Heart right ventricle (tissue), 16 donors: ENCODE measurements around the gene ZNF367. TPM values are rescaled to one million over a fixed set of nuclear protein-coding genes. Genes with fewer than 3 reads are reported as not detected.

Experiments used
- ATAC-seq, 8 donors: fragments of 200-7000 bp; cut with Tn5 transposase; one replicate each; pipeline ENCODE4 v1.9.1; 2020; ENCODE audit warnings: mild to moderate bottlenecking in 8 of 8, moderate library complexity in 8 of 8, moderate number of reproducible peaks in 1 of 8
- DNase-seq, 2 donors: peaks; one replicate each; pipeline ENCODE4 v3.0.0-alpha.2; 2020
- H3K27ac ChIP-seq, 10 donors: fragments of 200-600 bp; sonication (generic) in 2 of 10; one replicate each; pipeline versions ENCODE4 v1.5.0 to v1.8.0; 2020 to 2022; ENCODE audit warnings: mild to moderate bottlenecking in 3 of 10
- H3K27me3 ChIP-seq, 7 donors: fragments of 200-600 bp; one replicate each; pipeline ENCODE4 v1.8.0; 2021 to 2022; ENCODE audit warnings: mild to moderate bottlenecking in 2 of 7
- H3K36me3 ChIP-seq, 9 donors: fragments of 200-600 bp; sonication (generic) in 1 of 9; one replicate each; pipeline versions ENCODE4 v1.5.0 to v1.8.0; 2020 to 2022; ENCODE audit warnings: mild to moderate bottlenecking in 2 of 9
- H3K4me1 ChIP-seq, 9 donors: fragments of 200-600 bp; sonication (generic) in 1 of 9; one replicate each; pipeline versions ENCODE4 v1.5.0 to v1.8.0; 2020 to 2022; ENCODE audit warnings: mild to moderate bottlenecking in 4 of 9
- H3K4me3 ChIP-seq, 10 donors: fragments of 200-600 bp; sonication (generic) in 2 of 10; one replicate each; pipeline versions ENCODE4 v1.5.0 to v1.8.0; 2020 to 2022; ENCODE audit warnings: mild to moderate bottlenecking in 7 of 10, moderate library complexity in 2 of 10
- H3K9me3 ChIP-seq, 11 donors: fragments of 200-600 bp in 10 of 11; sonication (generic) in 2 of 11; one replicate each; pipeline versions ENCODE4 v1.5.0 to v1.8.0; 2013 to 2022; ENCODE audit warnings: mild to moderate bottlenecking in 2 of 11, control low read depth in 1 of 11, moderate library complexity in 1 of 11
- WGBS, 2 donors: extraction: QIAGEN DNeasy Blood & Tissue Kit; methylation state at CpG; one replicate each; pipeline ENCODE4 v1.1.7; 2013; ENCODE audit warnings: inconsistent platforms in 1 of 2; 5-methylcytosine and 5-hydroxymethylcytosine counted together
- intact Hi-C, 10 donors: fragments of 100-400 bp; cut with DNase I; formaldehyde crosslinking; loops; one replicate each; pipeline versions ENCODE4 v1.11.1 to v1.14.2; 2022
- polyA plus RNA-seq, 2 donors: library from polyadenylated mRNA; stranded (reverse); fragments of 200-250 nt; gene quantifications; one replicate each; pipeline ENCODE4 v1.2.3, GENCODE V29; 2013
- total RNA-seq, 10 donors: library from RNA; stranded (reverse); fragmentation: NEBNext Ultra II Directional in 3 of 10; extraction: Animal tissue kit (Norgen Biotek cat#: 25700) in 3 of 10; gene quantifications; one replicate each; pipeline versions ENCODE4 v1.2.1 to v1.2.4, GENCODE V29; 2021 to 2023
- TF ChIP-seq, protein P1 (sequence below), 9 donors: fragments of 200-600 bp; sonication (generic) in 2 of 9; IDR thresholded peaks; one replicate each; pipeline versions ENCODE4 v1.5.0 to v1.8.0; 2021 to 2022; ENCODE audit warnings: antibody characterized with exemption in 9 of 9, mild to moderate bottlenecking in 5 of 9, moderate library complexity in 1 of 9
- donor health status: Arrhythmogenic right ventricular cardiomyopathy.
- donor health status: ischemic (EF 13 %, LVEDD 7.1; RV severe dilation, severe dysfunction).
- donor health status: healthy with polysubstance abuse.
- donor health status: DM: no; HTN: yes; CAD: no.
- donor health status: DM: no; HTN: no; CAD: no.
- donor health status: ischemic (EF 25% LVEDD 6.9; RV normal size, moderate dysfunction).
- donor health status: ischemic (EF 25% LVEDD 5.7; RV mildly dilated, moderate dysfunction).
- donor health status: healthy.
- donor health status: DM: yes; HTN: yes; CAD: no.
- donor health status: Ischemic cardiomyopathy.
- donor health status: ischemic (EF 35%, LVEDD 5.7; RV mildly dilated, moderate dysfunction).
- donor health status: nonischemic (EF 11% LVEDD 7.7; RV severe dilation, severe dysfunction).
- donor health status: DM: yes; HTN: yes; CAD: no.
- donor health status: PGD.
- donor health status: ischemic (EF 29% LVEDD 5.4; RV normal size, mild dysfunction).
- donor health status: nonischemic (EF 23%, LVEDD 6.1; RV moderate dilation, normal function).

Gene ZNF367
- total and polyA plus RNA-seq, 12 donors: 1.2 to 6.4 (median 3.8) TPM

DNA sequence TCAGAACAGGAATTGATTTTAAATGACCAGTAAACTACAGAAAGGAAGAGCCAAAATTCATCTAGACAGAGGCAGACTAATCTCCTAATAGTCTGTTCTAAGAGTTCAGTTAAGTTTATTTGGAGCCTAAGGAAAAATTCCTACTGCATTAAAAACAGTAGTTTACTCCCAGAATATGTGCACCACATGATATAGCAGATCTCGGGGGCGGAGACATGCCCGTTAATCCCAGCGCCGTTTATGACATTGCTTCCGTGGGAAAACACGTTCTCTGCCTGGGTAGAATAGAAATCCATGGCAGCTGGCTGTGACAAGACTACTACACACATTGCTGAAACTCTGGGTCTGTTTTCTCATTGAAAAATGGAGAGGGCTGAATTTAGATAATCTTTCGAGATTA, 43.2 kb upstream of the ZNF367 start:
- peaks cover 0 to 71% (median 17%) of the 10 kb centered on the region in 9 donors for H3K36me3 ChIP-seq
- H3K4me1 ChIP-seq: peaks cover 0 to 7% (median 0%) of the 10 kb centered on the region in 9 donors
- intact Hi-C loops: loop anchor here in 1 of 10 donors (10.0 kb wide), 1 partner anchor 203 kb away; no protein-coding TSS in a partner anchor
- H3K4me3 ChIP-seq: no peak overlapping the region
- TF ChIP-seq, protein P1, sequence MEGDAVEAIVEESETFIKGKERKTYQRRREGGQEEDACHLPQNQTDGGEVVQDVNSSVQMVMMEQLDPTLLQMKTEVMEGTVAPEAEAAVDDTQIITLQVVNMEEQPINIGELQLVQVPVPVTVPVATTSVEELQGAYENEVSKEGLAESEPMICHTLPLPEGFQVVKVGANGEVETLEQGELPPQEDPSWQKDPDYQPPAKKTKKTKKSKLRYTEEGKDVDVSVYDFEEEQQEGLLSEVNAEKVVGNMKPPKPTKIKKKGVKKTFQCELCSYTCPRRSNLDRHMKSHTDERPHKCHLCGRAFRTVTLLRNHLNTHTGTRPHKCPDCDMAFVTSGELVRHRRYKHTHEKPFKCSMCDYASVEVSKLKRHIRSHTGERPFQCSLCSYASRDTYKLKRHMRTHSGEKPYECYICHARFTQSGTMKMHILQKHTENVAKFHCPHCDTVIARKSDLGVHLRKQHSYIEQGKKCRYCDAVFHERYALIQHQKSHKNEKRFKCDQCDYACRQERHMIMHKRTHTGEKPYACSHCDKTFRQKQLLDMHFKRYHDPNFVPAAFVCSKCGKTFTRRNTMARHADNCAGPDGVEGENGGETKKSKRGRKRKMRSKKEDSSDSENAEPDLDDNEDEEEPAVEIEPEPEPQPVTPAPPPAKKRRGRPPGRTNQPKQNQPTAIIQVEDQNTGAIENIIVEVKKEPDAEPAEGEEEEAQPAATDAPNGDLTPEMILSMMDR (IDR thresholded peaks at IDR 0.05): no peak
- 88 to 95% methylated on average over 8 of the region's 8 CpGs for WGBS, 2 donors
- H3K9me3 ChIP-seq: no peaks in the 10 kb centered on the region
- H3K27me3 ChIP-seq: no peaks in the 10 kb centered on the region
- no peak overlapping the region for H3K27ac ChIP-seq
- ATAC-seq (no peak), DNase-seq (no peak)

DNA sequence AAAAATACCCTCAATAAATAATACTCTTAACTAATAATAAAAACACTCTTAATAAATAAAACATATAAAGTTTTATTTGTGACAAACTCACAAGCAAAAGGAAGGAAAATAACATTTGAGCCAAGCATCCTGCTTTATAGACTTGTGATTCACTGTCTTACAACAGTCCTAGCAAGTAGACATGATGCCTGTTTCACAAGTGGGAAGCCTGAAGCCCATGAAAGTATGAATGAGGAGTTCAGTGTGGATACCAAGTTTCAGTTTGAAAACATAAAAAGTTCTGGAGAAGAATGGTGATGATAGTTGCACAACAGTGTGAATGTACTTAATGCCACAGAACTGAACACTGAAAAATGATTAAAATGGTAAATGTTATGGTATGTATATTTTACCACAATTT, 42.7 kb upstream of the ZNF367 start:
- no peaks in the 10 kb centered on the region for H3K9me3 ChIP-seq
- intact Hi-C loops: loop anchor here in 1 of 10 donors (10.0 kb wide), 1 partner anchor 204 kb away; no protein-coding TSS in a partner anchor
- peaks cover 0 to 66% (median 13%) of the 10 kb centered on the region in 9 donors for H3K36me3 ChIP-seq
- H3K4me3 ChIP-seq: no peak overlapping the region
- TF ChIP-seq, protein P1 (IDR thresholded peaks at IDR 0.05): no peak
- H3K27me3 ChIP-seq: no peaks in the 10 kb centered on the region
- H3K27ac ChIP-seq: no peak overlapping the region
- DNase-seq (no peak), ATAC-seq (no peak)
- peaks cover 0 to 7% (median 0%) of the 10 kb centered on the region in 9 donors for H3K4me1 ChIP-seq

DNA sequence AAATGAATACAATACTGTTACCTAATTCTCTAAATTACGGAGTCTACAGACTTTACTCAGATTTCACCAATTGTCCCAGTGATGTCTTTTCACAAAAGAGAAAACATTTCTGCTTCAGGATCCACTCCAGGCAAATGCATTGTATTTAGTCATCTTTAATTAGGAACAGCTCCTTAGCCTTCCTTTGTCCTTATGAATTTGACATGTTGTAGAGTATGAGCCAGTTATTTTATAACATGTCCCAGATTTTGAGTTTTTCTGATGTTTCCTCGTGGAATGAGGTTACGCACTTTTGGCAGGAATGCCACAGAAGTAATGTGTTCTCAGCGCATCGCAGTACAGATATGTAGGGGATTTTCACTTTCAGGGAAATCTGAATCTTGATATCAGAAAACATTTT, 42.3 kb upstream of the ZNF367 start:
- intact Hi-C loops: loop anchor here in 1 of 10 donors (10.0 kb wide), 1 partner anchor 204 kb away; no protein-coding TSS in a partner anchor
- H3K4me3 ChIP-seq: no peak overlapping the region
- 89 to 95% methylated on average over 5 of the region's 5 CpGs for WGBS, 2 donors
- H3K36me3 ChIP-seq: peaks cover 0 to 62% (median 9%) of the 10 kb centered on the region in 9 donors
- H3K27me3 ChIP-seq: no peaks in the 10 kb centered on the region
- DNase-seq (no peak), ATAC-seq (no peak)
- TF ChIP-seq, protein P1 (IDR thresholded peaks at IDR 0.05): no peak
- no peaks in the 10 kb centered on the region for H3K9me3 ChIP-seq
- H3K27ac ChIP-seq: no peak overlapping the region
- H3K4me1 ChIP-seq: peaks cover 0 to 7% (median 0%) of the 10 kb centered on the region in 9 donors

DNA sequence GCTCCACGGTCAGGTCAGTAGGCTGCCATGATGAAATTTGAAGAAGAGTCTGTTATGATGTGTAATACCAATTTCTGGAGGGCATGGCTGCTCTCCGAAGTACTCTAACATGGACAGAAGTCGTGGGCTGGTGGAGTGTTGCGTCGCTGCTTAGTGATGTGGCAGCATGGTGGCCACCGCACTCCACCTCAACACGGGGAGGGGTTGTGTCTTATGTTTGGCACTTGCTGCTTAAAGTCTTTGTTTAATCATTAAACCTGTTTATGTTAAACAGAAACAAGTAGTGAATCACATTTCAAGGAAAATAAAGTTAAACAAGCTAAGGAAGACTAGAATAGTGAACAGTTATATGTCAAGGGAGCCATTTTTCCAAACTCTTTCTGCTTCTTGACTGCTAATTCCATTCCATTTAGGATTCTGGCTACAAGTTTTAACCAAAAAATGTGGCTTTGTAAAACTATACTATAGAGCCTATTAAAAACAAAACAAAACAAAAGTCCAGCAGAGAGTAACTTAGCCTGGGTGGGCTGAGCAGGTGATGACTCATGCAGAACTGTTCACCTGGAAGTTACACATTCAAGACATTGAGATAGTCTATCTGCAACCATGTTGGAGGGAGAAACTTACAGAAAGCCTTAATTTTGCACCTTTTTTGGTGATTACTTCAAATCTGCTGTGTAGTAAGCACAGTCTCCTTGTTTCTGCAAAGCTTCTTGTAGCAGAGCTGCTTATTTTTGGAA, 41.3 kb upstream of the ZNF367 start:
- H3K9me3 ChIP-seq: no peaks in the 10 kb centered on the region
- H3K27ac ChIP-seq: no peak overlapping the region
- peaks cover 0 to 56% (median 6%) of the 10 kb centered on the region in 9 donors for H3K36me3 ChIP-seq
- H3K4me3 ChIP-seq: no peak overlapping the region
- TF ChIP-seq, protein P1 (IDR thresholded peaks at IDR 0.05): no peak
- no peaks in the 10 kb centered on the region for H3K27me3 ChIP-seq
- WGBS, 2 donors: 98 to 99% methylated on average over 7 of the region's 7 CpGs
- no peak for DNase-seq
- no peak for ATAC-seq
- intact Hi-C loops: loop anchor here in 5 of 10 donors (10.0 kb wide), 5 partner anchors 105 to 205 kb away; partner anchors contain the start of gene PRXL2C (in 3 of the 5)
- H3K4me1 ChIP-seq: peaks cover 0 to 6% (median 0%) of the 10 kb centered on the region in 9 donors
